Measurements from ENCODE around the gene SDK1.
"Not testable (repeated sequence)": the region's sequence is repeated elsewhere in the genome, so short reads cannot be mapped to it uniquely, and the experiment has no call there.

The SDK1 gene

DNA sequence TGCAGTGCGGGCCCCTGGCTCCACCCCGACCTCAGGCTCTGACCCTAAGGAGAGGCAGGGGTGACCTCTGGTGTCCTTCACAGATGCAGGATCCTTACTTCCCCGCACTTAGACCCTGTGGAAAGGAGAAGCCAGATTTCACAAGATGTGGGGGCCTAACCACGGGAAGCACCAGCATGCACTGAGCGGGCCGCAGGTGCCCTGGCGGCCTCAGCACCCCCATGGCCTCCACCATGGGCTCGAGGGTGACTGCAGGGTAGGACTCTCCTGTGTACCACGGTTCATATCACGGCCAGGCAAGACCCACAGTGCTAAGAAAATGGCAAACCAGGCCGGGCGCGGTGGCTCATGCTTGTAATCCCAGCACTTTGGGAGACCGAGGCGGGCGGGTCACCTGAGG is 971.1 kb downstream of the SDK1 start:
- no peak for DNase-seq (ENCODE audit: low spot score)

DNA sequence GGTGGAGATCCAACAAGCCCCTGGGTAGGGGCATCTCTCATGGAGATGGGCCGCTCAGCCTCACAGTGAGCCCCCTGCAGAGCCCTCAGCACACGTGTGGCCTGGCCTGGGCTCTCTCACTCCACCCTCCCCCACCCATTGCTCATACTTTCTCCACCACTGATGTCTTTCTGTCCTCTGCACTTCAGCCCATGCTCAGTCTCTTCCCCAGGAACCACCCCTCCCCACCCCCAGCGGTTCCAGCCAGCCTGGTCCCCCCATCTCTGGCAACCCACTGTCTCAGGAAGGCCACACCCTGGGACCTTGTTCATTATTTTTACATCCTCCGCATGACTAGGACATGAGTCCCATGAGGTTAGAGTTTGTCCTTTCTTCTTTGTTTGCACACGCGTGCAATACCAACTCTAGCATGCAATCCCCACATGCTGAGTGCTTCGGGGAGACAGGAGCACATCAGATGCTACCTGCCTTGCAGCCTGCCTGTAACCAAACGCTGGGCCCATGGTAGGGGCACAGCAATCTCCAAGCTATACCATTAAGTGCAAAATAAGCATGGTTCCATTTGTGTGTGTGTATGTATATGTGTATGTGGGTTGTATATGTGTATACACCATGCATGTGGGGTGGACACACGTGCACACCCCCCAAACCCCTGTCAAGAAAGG is 972.6 kb downstream of the SDK1 start:
- no peak for DNase-seq (ENCODE audit: low spot score)

DNA sequence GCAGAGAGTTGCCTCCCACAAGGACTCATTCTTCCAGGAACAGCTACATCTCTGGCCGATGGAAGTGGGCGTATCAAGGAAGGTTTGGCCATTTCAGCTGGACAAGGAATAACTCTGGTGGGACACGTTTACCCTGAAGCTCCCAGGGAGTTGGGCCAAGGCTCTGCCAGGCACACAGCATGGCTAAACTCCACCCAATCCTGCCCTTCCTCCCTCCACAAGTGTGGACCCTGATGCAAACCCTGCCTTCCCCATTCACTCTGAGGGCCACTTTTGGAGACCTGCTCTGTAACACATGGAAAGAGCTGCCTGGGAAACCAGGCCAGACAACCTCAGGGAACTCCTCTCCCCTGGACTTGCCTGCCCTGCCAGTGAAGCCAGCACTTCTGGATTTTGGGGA is 973.2 kb downstream of the SDK1 start:
- no peak for DNase-seq (ENCODE audit: low spot score)

DNA sequence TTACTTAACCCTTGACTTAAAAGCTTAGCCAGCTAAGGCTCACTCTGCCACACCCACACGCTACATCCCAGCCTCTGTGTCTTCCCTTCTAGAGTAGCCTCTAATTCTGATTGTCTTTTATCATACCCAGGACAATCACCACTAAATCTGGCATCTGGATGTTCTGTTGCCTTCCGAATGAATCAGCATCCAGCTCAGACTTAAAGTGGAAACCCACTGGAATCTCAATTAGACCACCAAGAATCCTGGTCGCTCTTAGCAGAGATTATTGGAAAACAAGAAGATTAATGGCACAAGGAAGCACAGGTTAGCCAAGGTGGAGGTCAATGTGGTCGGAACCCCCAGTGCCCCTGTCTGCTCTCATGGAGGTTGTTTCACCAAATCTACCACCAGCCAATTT is 976.9 kb downstream of the SDK1 start:
- DNase-seq (ENCODE audit: low spot score), result no peak

- DNase-seq (ENCODE audit: low spot score), result no peak
Observed at GRCh38 chr7:4279216-4279615, 978.2 kb downstream of the SDK1 start.

GRCh38 chr7:4281231-4281993 is 980.4 kb downstream of the SDK1 start:
- DNase-seq (ENCODE audit: low spot score), result no peak

GRCh38 chr7:4282434-4283223 is 981.6 kb downstream of the SDK1 start:
- DNase-seq (ENCODE audit: low spot score), result no peak

DNA sequence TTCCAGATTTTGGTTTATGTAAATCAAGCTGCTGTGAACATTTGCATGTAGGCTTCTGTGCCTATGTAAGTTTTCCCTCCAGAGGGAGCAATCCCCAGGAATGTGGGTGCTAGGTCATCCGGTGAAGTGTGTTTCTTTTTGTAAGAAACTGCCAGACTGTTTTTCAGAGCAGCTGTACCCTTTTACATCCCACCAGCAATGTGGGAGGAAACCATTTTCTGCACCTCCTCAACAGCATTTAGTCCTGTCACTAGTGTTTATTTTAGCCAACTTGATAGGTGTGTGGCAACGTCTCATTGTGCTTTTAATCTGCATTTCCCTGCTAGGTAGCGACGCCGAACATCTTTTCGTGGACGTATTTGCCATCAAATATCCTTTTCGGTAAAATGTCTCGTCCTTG is 985.3 kb downstream of the SDK1 start:
- DNase-seq (ENCODE audit: low spot score), result no peak

DNA sequence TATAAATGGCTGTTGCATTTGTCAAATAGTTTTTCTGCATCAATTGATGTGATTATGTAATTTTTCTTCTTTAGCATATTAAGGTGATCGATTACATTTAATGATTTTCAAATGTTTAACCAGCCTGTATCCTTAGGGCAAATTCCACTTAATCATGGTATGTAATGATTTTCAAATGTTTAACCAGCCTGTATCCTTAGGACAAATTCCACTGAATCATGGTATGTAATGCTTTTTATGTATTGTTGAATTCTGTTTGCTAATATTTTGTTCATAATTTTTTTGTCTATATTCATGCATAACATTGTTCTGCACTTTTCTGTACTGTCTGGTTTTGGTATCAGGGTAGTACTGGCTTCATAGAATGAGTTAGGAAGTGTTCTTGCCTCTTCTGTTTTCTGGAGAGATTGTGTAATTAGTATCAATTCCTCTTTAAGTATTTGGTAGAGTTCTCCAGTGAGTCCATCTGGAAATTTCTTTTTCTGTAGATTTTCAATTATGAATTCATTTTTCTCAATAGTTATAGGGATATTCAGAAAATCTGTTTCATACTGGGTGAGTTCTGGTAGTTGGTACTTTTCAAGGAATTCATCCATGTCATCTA is 987.8 kb downstream of the SDK1 start:
- DNase-seq (ENCODE audit: low spot score), result no peak

DNA sequence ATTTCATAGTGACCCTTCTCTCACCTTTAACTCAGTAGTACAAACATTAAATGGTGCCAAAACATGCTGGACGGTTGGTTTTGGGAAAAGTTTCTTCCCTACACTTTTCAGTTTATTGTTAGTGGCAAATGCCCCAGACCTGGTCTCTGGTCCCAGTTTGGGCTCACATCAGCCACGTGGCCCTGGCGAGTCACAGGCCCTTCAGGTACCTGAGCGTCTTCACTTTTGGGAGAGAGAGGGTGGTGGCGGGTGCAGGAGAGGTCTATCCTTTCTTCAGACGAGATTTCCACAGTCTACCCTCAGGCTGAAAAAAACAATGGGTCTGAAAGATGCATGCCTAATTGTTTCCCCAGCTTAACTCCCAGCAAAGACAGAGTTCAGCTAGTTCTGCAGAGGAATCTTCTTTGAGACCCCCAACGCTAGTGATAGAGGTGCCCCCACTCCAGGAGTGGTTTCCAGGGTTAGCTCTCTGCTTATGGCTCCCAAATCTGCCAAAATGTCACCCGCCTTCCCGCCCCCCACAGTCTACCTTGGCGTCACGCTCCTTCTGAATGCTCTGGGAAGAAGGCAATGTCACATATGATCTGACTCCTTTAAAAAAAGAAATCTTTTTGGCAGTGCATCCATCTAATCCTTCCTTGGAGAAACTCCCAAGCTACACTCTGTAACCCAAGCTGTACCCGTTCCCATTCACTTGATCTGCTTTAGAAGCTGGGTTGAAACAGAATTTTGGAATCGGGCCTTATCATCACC is 996.3 kb downstream of the SDK1 start:
- no peak for DNase-seq (ENCODE audit: low spot score)

- DNase-seq (ENCODE audit: low spot score), result no peak
Observed at GRCh38 chr7:4297918-4298219, 996.8 kb downstream of the SDK1 start.

DNA sequence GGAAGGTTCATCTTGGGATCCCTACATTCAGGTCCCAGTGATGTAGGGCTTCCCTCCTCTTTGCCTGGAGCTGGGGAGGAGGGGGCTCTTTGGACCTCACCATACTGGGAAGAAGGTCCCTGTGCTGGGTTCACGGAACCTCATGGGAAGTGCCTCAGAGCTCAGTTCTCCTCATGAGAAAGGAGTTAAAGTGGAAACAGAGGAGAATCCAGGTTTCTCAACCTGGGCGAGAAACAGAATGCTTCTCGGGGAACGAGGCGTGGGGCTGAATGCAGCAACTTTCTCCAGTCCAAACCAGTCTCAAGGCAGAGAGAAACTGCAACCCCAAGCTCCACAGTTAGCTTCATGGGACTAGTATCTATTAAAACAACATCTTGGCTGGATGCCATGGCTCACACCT is 998.4 kb downstream of the SDK1 start:
- no peak for DNase-seq (ENCODE audit: low spot score)

DNA sequence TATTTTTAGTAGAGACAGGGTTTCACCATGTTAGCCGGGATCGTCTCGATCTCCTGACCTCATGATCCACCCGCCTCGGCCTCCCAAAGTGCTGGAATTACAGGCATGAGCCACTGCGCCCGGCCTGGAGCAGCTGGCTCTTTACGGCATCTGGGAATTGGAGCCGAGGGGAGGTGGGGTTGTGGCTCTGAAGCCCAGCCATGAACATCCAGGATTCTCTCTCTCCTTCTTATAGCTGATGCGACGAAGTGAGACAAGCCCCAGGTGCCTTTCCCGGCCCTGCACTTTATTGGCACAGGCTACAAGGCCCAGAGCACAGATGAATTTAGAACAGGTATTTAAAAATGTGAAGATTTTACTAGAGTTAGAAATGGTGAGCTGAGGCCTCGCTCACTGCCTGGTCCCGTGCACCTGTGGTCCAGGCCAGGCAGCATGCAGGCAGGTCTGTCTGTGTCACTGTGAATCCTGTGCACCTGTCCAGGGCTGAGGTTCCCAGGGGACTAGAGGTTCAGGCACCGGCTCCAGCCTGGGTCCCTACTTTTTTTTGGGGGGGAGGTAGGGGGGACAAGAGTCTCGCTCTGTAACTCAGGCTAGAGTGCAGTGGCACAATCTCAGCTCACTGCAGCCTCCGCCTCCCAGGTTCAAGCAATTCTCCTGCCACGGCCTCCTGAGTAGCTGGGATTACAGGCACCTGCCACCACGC is 1001.3 kb downstream of the SDK1 start:
- DNase-seq (ENCODE audit: low spot score), result no peak

DNA sequence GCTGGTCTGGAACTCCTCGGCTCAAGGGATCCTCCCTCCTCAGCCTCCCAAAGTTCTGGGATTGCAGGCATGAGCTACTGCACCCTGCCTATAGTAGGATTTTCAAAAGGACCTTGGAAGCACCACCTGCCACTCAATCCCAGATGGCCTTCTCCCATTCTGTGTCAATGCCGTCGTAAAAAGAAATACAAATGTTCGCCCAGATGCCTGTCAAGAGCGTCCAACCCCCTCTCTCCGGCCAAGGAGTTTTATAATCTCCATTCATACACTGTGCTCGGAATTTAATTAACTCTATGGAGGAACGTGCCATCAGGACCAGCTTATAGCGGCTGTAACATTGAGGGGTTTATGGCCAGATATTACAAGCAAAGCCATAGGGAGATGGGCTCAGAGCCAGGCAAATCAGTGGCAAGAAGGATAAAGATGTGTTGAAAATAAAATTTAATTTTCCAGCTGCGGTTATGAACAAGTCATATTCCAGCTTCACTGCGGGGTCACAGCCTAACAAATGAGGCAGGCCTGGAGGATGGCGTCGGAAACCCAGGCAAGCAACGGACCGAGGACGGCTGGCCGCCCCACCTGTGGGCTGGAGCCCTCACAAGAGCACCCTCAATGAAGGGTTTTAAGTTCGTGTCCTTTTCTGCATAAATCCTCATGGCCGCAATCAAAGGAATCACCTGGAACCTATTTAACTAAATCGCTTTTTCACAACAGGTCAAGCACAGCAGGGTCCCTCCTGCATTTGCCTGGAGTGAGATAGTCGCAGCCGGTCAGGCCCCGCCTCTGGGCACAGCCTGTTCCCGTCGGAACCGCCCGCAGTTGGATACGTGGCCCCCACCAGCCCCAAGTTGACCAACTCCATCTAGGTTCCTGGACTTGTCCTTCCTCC is 1006.5 kb downstream of the SDK1 start:
- no peak for DNase-seq (ENCODE audit: low spot score)

GRCh38 chr7:4308205-4308590 is 1007.1 kb downstream of the SDK1 start:
- DNase-seq (ENCODE audit: low spot score), result no peak

DNA sequence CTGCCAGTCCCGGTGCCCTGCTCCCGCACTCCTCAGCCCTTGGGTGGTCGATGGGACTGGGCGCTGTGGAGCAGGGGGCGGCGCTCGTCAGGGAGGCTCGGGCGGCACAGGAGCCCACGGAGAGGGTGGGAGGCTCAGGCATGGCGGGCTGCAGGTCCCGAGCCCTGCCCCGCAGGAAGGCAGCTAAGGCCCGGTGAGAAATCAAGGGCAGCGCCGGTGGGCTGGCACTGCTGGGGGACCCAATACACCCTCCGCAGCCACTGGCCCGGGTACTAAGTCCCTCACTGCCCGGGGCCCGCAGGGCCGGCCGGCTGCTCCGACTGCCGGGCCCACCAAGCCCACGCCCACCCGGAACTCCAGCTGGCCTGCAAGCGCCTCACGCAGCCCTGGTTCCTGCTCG is 1012.9 kb downstream of the SDK1 start:
- not testable (repeated sequence) for DNase-seq (ENCODE audit: low spot score)

DNA sequence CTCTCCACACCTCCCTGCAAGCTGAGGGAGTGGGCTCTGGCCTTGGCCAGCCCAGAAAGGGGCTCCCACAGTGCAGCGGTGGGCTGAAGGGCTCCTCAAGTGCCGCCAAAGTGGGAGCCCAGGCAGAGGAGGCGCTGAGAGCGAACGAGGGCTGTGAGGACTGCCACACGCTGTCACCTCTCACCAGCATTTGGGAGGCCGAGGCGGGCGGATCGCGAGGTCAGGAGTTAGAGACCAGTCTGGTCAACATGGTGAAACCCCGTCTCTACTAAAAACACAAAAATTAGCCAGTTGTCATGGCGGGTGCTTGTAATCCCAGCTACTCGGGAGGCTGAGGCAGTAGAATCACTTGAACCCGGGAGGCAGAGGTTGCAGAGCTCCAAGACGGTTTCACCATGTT is 1013.3 kb downstream of the SDK1 start:
- DNase-seq (ENCODE audit: low spot score), result not testable (repeated sequence)
